Measurements from ENCODE around the gene TSSK6.

The TSSK6 gene

DNA sequence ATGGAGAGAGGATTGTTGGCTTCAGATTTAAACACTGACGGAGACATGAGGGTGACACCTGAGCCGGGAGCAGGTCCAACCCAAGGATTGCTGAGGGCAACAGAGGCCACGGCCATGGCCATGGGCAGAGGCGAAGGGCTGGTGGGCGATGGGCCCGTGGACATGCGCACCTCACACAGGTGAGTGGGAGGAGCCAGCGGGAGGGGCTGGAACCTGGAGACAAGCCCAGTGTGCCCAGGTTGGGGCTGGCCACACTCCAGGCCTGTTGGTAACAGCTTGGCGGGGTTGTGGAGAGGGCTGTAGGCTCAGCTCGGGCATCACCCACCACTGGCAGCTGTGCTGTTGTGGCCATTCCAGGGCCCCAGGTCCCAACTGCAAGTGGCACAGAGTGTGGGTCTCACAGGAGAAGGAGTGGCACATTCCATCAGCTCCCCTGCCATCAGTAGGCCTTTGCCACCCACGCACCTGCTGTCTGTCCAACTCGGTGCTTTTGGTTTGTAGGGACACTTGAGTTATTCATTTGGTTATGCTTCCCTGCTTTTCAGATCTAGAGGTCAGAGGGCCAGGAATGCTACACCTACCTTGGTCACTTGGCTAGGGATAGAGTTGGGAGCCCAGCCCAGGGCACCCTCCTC, 49.8 kb downstream of the TSSK6 start:
- H3K27me3 ChIP-seq (ENCODE audit: insufficient read depth, low read length) = no peaks in the 10 kb centered on the region
- no peaks in the 10 kb centered on the region for H3K9me2 ChIP-seq (ENCODE audit: low read depth, low read length)
- no peak for TF ChIP-seq EZH2 (IDR thresholded peaks at IDR 0.05; ENCODE audit: borderline replicate concordance, low read length)
- TF ChIP-seq, protein P1, sequence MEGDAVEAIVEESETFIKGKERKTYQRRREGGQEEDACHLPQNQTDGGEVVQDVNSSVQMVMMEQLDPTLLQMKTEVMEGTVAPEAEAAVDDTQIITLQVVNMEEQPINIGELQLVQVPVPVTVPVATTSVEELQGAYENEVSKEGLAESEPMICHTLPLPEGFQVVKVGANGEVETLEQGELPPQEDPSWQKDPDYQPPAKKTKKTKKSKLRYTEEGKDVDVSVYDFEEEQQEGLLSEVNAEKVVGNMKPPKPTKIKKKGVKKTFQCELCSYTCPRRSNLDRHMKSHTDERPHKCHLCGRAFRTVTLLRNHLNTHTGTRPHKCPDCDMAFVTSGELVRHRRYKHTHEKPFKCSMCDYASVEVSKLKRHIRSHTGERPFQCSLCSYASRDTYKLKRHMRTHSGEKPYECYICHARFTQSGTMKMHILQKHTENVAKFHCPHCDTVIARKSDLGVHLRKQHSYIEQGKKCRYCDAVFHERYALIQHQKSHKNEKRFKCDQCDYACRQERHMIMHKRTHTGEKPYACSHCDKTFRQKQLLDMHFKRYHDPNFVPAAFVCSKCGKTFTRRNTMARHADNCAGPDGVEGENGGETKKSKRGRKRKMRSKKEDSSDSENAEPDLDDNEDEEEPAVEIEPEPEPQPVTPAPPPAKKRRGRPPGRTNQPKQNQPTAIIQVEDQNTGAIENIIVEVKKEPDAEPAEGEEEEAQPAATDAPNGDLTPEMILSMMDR (IDR thresholded peaks at IDR 0.05; ENCODE audit: low read length) = no peak
- H3K9me3 ChIP-seq (ENCODE audit: low read length) = peaks cover 21% of the 10 kb centered on the region
- peaks cover 24% of the 10 kb centered on the region for H3K79me2 ChIP-seq (ENCODE audit: insufficient read depth, low read length)
- H3K4me1 ChIP-seq (ENCODE audit: insufficient read depth, low read length, severe bottlenecking) = peaks cover 22% of the 10 kb centered on the region
- no peak overlapping the region for H3K27ac ChIP-seq (ENCODE audit: low read depth, low read length, poor library complexity, severe bottlenecking)
- H3F3A ChIP-seq (ENCODE audit: insufficient read depth, low read length) = no peaks in the 10 kb centered on the region
- no peak overlapping the region for H3K4me3 ChIP-seq (ENCODE audit: low read depth, low read length, poor library complexity, severe bottlenecking)
- H3K4me2 ChIP-seq (ENCODE audit: low read length) = no peak overlapping the region
- no peak overlapping the region for H2AFZ ChIP-seq (ENCODE audit: low read length)
- no peaks in the 10 kb centered on the region for H4K20me1 ChIP-seq (ENCODE audit: insufficient read depth, low read length)
- no peak overlapping the region for H3K9ac ChIP-seq (ENCODE audit: low read length)
- H3K36me3 ChIP-seq (ENCODE audit: insufficient read depth, low read length) = peaks cover 60% of the 10 kb centered on the region

DNA sequence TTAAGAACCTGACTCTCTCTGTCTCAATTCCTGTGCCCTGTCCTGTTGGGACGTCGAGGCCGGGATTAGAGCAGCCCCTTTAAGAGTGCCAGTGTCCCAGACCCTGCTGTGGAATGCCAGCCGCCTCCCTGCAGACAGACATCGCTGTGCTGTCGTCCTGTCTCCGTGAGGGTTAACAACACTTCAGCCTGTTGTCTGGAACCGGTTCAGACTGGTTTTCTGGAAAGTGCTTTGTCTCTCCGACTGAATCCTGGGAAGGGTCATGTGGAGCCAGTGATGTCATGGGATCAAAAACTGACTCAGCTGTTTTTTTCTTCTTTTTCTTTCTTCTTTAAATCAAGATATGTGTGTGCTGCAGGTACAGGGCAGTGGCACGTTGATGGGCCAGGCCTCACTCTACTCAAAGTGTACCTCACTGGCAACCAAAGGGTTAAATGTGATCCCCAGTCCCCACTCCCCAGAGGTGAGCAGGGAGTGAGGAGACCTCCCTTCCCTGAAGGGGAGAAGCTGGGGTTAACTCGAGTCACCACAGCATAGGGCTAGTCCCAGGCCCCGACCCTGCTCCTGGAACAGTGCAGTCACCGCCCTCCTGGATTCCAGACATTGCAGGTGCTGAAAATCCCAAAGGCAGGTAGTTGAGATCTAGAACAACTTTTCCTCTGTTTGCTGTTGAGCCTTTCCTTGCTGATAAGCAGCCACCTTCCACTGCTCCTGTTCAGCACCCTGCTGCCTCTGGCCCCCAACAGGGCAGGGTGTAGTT, 50.8 kb downstream of the TSSK6 start:
- Histone ChIP-seq H3K27me3 (ENCODE audit: insufficient read depth, low read length) (no peaks in the 10 kb centered on the region), H4K20me1 (ENCODE audit: insufficient read depth, low read length) (no peaks in the 10 kb centered on the region), H3K4me3 (ENCODE audit: low read depth, low read length, poor library complexity, severe bottlenecking) (no peak overlapping the region), H3K9ac (ENCODE audit: low read length) (no peak overlapping the region), H2AFZ (ENCODE audit: low read length) (no peak overlapping the region), H3K4me2 (ENCODE audit: low read length) (no peak overlapping the region), H3F3A (ENCODE audit: insufficient read depth, low read length) (peaks cover 2% of the 10 kb centered on the region; the same call in 1 of the 2 replicates), H3K9me3 (ENCODE audit: low read length) (peaks cover 21% of the 10 kb centered on the region), H3K4me1 (ENCODE audit: insufficient read depth, low read length, severe bottlenecking) (peaks cover 32% of the 10 kb centered on the region), H3K9me2 (ENCODE audit: low read depth, low read length) (no peaks in the 10 kb centered on the region), H3K36me3 (ENCODE audit: insufficient read depth, low read length) (peaks cover 59% of the 10 kb centered on the region), H3K79me2 (ENCODE audit: insufficient read depth, low read length) (peaks cover 24% of the 10 kb centered on the region), H3K27ac (ENCODE audit: low read depth, low read length, poor library complexity, severe bottlenecking) (no peak overlapping the region)
- TF ChIP-seq EZH2 (IDR thresholded peaks at IDR 0.05; ENCODE audit: borderline replicate concordance, low read length) = no peak
- TF ChIP-seq, protein P1 (IDR thresholded peaks at IDR 0.05; ENCODE audit: low read length) = no peak

Data from OCI-LY1 (cell line).